HFF-Myc (cell line): ENCODE measurements around the gene WWOX.
"Not testable (repeated sequence)": the region's sequence is repeated elsewhere in the genome, so short reads cannot be mapped to it uniquely, and the experiment has no call there.

Source experiments
- DNase-seq: peaks from one replicate; pipeline ENCODE4 v3.0.0-alpha.2; 2011; ENCODE audit warnings: low read depth; ENCODE audit errors: extremely low read depth
- H3K4me3 ChIP-seq: replicated peaks from 2 replicates; pipeline ENCODE4 v1.5.1; 2011; ENCODE audit warnings: low read depth, mild to moderate bottlenecking, control low read depth, low read length
- CTCF ChIP-seq: IDR thresholded peaks from 2 replicates; pipeline ENCODE4 v1.5.1; 2012; ENCODE audit warnings: mild to moderate bottlenecking, low read depth, low read length, control low read depth; ENCODE audit errors: missing control alignments

Gene WWOX

GRCh38 chr16:78505544-78506366, 406.3 kb downstream of the WWOX start:
- DNase-seq, result no peak
- no peak for TF ChIP-seq CTCF

GRCh38 chr16:78506367-78507193, 407.1 kb downstream of the WWOX start:
- TF ChIP-seq CTCF, result no peak
- H3K4me3 ChIP-seq, result no peak overlapping the region
- DNase-seq, result no peak

More at GRCh38 chr16:78505544-78506366, 406.3 kb downstream of the WWOX start:
- H3K4me3 ChIP-seq, result no peak overlapping the region

- no peak for TF ChIP-seq CTCF
- H3K4me3 ChIP-seq, result no peak overlapping the region
- no peak for DNase-seq
Observed at GRCh38 chr16:78507576-78507975, 408.1 kb downstream of the WWOX start.

- TF ChIP-seq CTCF, result no peak
- no peak for DNase-seq
- H3K4me3 ChIP-seq, result no peak overlapping the region
Observed at GRCh38 chr16:78509965-78510364, 410.5 kb downstream of the WWOX start.

GRCh38 chr16:78510496-78510895, 411.0 kb downstream of the WWOX start:
- no peak overlapping the region for H3K4me3 ChIP-seq
- no peak for DNase-seq
- no peak for TF ChIP-seq CTCF

- DNase-seq, result no peak
- TF ChIP-seq CTCF, result no peak
- H3K4me3 ChIP-seq, result no peak overlapping the region
Observed at GRCh38 chr16:78513838-78514237, 414.4 kb downstream of the WWOX start.

- not testable (repeated sequence) for DNase-seq, H3K4me3 ChIP-seq
Observed at GRCh38 chr16:78514888-78515287, 415.4 kb downstream of the WWOX start.
